ENCODE results near the gene COLQ.

DNA sequence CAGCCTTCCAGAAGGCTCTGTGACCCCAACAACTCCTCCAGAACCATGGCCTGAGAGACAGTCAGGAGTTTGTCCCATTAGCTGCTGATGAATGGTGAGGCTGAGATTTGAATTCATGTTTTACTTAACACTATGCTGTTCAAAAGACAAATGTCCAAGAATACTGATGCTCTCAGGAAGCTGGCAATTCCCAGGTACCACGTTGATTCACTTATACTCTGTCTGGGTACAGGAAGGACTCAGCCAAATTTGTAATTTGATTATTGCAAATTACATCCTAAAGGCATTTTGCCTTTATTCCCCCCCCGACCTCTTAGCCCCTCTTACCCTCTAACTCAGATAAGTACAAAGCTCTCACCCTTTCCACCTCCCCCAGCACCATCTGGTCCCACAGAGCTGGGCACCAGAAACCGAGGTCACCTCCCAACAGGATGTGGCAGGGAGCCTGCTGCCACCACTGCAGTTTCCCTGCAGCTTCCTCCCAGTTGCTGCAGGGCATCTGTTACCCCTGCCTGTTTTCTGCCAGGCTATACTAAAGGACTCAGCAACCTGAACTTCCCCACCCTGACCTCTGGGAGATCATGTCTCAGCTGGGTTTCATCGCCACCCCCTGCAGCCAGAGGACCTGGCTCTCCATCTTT lies 60.5 kb downstream of the COLQ start:
- no peak for TF ChIP-seq EZH2 (IDR thresholded peaks at IDR 0.05)
- TF ChIP-seq POLR2AphosphoS5 (IDR thresholded peaks at IDR 0.05; ENCODE audit: borderline replicate concordance, low read depth, low read length): no peak
